ENCODE results near the gene IFITM5.
"Not testable (repeated sequence)": the region's sequence is repeated elsewhere in the genome, so short reads cannot be mapped to it uniquely, and the experiment has no call there.

IFITM5 gene

GRCh38 chr11:327581-327923 lies 28.2 kb upstream of the IFITM5 start:
- DNase-seq, result no peak

GRCh38 chr11:326842-327580 lies 27.7 kb upstream of the IFITM5 start:
- DNase-seq, result peak; percentile 92

GRCh38 chr11:326592-326841 lies 27.2 kb upstream of the IFITM5 start:
- DNase-seq, result no peak

GRCh38 chr11:325796-326591 lies 26.7 kb upstream of the IFITM5 start:
- no peak for DNase-seq

- not testable (repeated sequence) for DNase-seq
Observed at GRCh38 chr11:324593-325517, 25.5 kb upstream of the IFITM5 start.

GRCh38 chr11:324156-324555 lies 24.8 kb upstream of the IFITM5 start:
- DNase-seq, result no peak

- not testable (repeated sequence) for DNase-seq
Observed at GRCh38 chr11:319888-320273, 20.6 kb upstream of the IFITM5 start.

- DNase-seq, result not testable (repeated sequence)
Observed at GRCh38 chr11:319121-319887, 20.0 kb upstream of the IFITM5 start.

GRCh38 chr11:318405-319120 lies 19.2 kb upstream of the IFITM5 start:
- not testable (repeated sequence) for DNase-seq

- not testable (repeated sequence) for DNase-seq
Observed at GRCh38 chr11:317668-318404, 18.5 kb upstream of the IFITM5 start.

- DNase-seq, result no peak
Observed at GRCh38 chr11:316891-317301, 17.6 kb upstream of the IFITM5 start.

- DNase-seq, result no peak
Observed at GRCh38 chr11:316031-316701, 16.8 kb upstream of the IFITM5 start.

GRCh38 chr11:315516-315994 lies 16.2 kb upstream of the IFITM5 start:
- DNase-seq, result no peak

- DNase-seq, result no peak
Observed at GRCh38 chr11:315051-315481, 15.7 kb upstream of the IFITM5 start.

- DNase-seq, result not testable (repeated sequence)
Observed at GRCh38 chr11:314554-314875, 15.2 kb upstream of the IFITM5 start.

GRCh38 chr11:313787-314553 lies 14.6 kb upstream of the IFITM5 start, which contains the start of gene IFITM1:
TSS of gene IFITM1 (plus strand) at chr11:314040. CDS start at chr11:314171, 131 bp downstream.
- DNase-seq, result peak; percentile 3

GRCh38 chr11:313304-313786 lies 14.0 kb upstream of the IFITM5 start:
- DNase-seq, result peak; percentile 0

GRCh38 chr11:312092-312816 lies 12.9 kb upstream of the IFITM5 start:
- no peak for DNase-seq
